Keratinocyte (primary cell): ENCODE measurements around the gene DEFB116. TPM values are rescaled to one million over a fixed set of nuclear protein-coding genes. Genes with fewer than 3 reads are reported as not detected.

Experiments used
- DNase-seq: peaks from one replicate; pipeline ENCODE4 v3.0.0-alpha.2; 2011; ENCODE audit warnings: low read depth, missing footprints, low spot score
- FAIRE-seq: peaks from 2 replicates; lab custom pipeline; 2011; peaks lifted over from hg19 to GRCh38; lab: Jason Lieb, UNC
- H2AFZ ChIP-seq: 2 replicates; pipeline ENCODE4 v1.6.0; 2012; ENCODE audit warnings: low read length, control low read depth, inconsistent platforms; ENCODE audit not compliant: control insufficient read depth
- H3K27ac ChIP-seq: 2 replicates; pipeline ENCODE4 v1.5.1; 2011; ENCODE audit warnings: low read length; ENCODE audit not compliant: control insufficient read depth, insufficient read depth
- H3K27me3 ChIP-seq: 3 replicates; pipeline ENCODE4 v1.6.0; 2011; ENCODE audit warnings: low read length; ENCODE audit not compliant: control insufficient read depth, insufficient read depth; ENCODE audit errors: extremely low read depth
- H3K36me3 ChIP-seq, 2 experiments: 2 replicates in 1 of 2; 3 replicates in 1 of 2; pipeline ENCODE4 v1.5.1; 2011; ENCODE audit warnings: low read length in 2 of 2, mild to moderate bottlenecking in 1 of 2; ENCODE audit not compliant: control insufficient read depth in 2 of 2, insufficient read depth in 2 of 2; ENCODE audit errors: extremely low read depth in 1 of 2
- H3K4me1 ChIP-seq: 3 replicates; pipeline ENCODE4 v1.5.1; 2011; ENCODE audit warnings: low read length; ENCODE audit not compliant: control insufficient read depth, insufficient read depth; ENCODE audit errors: extremely low read depth
- H3K4me2 ChIP-seq: 3 replicates; pipeline ENCODE4 v1.6.0; 2011; ENCODE audit warnings: low read depth, low read length; ENCODE audit not compliant: control insufficient read depth, insufficient read depth; ENCODE audit errors: extremely low read depth
- H3K4me3 ChIP-seq, 3 experiments: fragments of 200-600 bp in 1 of 3; sonication (generic) in 1 of 3; 2 replicates in 2 of 3; 3 replicates in 1 of 3; pipeline ENCODE4 v1.5.1; 2011 to 2016; ENCODE audit warnings: low read length in 3 of 3, mild to moderate bottlenecking in 3 of 3, control low read depth in 2 of 3, inconsistent platforms in 1 of 3, low read depth in 1 of 3, mixed read lengths in 1 of 3, mixed run types in 1 of 3, moderate library complexity in 1 of 3; ENCODE audit not compliant: control insufficient read depth in 2 of 3, insufficient read depth in 2 of 3; ENCODE audit errors: extremely low read depth in 1 of 3
- H3K79me2 ChIP-seq: 2 replicates; pipeline ENCODE4 v1.6.0; 2012; ENCODE audit warnings: low read length; ENCODE audit not compliant: control insufficient read depth, insufficient read depth
- H3K9ac ChIP-seq: 3 replicates; pipeline ENCODE4 v1.6.0; 2011; ENCODE audit warnings: low read length; ENCODE audit not compliant: control insufficient read depth, insufficient read depth; ENCODE audit errors: extremely low read depth
- H3K9me1 ChIP-seq: 3 replicates; pipeline ENCODE4 v1.6.0; 2011; ENCODE audit warnings: low read length; ENCODE audit not compliant: control insufficient read depth, insufficient read depth; ENCODE audit errors: extremely low read depth
- H3K9me3 ChIP-seq: 2 replicates; pipeline ENCODE4 v1.5.1; 2012; ENCODE audit warnings: low read depth, low read length; ENCODE audit not compliant: control insufficient read depth
- H4K20me1 ChIP-seq: 3 replicates; pipeline ENCODE4 v1.6.0; 2011; ENCODE audit warnings: low read length; ENCODE audit not compliant: control insufficient read depth, insufficient read depth; ENCODE audit errors: extremely low read depth
- CTCF ChIP-seq, 3 experiments: IDR thresholded peaks in 1 of 3; conservative IDR thresholded peaks in 1 of 3; optimal IDR thresholded peaks in 1 of 3; 2 replicates in 2 of 3; 3 replicates in 1 of 3; pipeline versions ENCODE3 to v1.5.1; 2011; ENCODE audit warnings: low read length in 3 of 3, mild to moderate bottlenecking in 3 of 3, moderate library complexity in 2 of 3, control low read depth in 1 of 3, inconsistent platforms in 1 of 3; ENCODE audit not compliant: insufficient read depth in 2 of 3; ENCODE audit errors: extremely low read depth in 1 of 3
- EZH2 ChIP-seq: IDR thresholded peaks from one replicate; pipeline ENCODE4 v1.6.1; 2012; ENCODE audit warnings: inconsistent platforms, mild to moderate bottlenecking, low read length, moderate library complexity
- dilution Hi-C: fragments of 300-500 bp; cut with MboI; formaldehyde crosslinking; loops from one replicate; pipeline ENCODE4 v1.7.0; 2020; ENCODE audit warnings: low sequenced_read_pairs; ENCODE audit not compliant: extremely low pct_ligation_motif_present
- polyA minus RNA-seq, 3 experiments: library from RNA; depleted of rRNA, polyadenylated mRNA; stranded (reverse); fragments of >200 nt; gene quantifications; 1 replicate in 1 of 3; 2 replicates in 1 of 3; 3 replicates in 1 of 3; pipeline ENCODE4 v1.2.3, GENCODE V29; 2011
- polyA plus RNA-seq, 5 experiments: library from polyadenylated mRNA; depleted of rRNA in 3 of 5; stranded (reverse) in 3 of 5; stranded (forward) in 1 of 5; unstranded in 1 of 5; fragments of >200 nt; gene quantifications; 1 replicate in 1 of 5; 2 replicates in 3 of 5; 3 replicates in 1 of 5; pipeline versions ENCODE4 v1.2.1 to v1.2.3, GENCODE V29; 2011 to 2012; ENCODE audit warnings: missing spikeins in 2 of 5, low read depth in 1 of 5, low replicate concordance in 1 of 5

Gene DEFB116
- polyA plus RNA-seq (not detected in 3 replicates), polyA minus RNA-seq (not detected in 3 replicates)
- polyA plus RNA-seq (2011; ENCODE audit: low read depth), result not detected
- not detected in 2 replicates for polyA plus RNA-seq (2011; cell fraction: cytosol; rRNA removed)
- not detected in 2 replicates for polyA plus RNA-seq (2011; cell fraction: nucleus; rRNA removed)
- polyA plus RNA-seq (2012; ENCODE audit: low replicate concordance), result not detected in 2 replicates
- polyA minus RNA-seq (2011; cell fraction: cytosol; rRNA and poly(A)+ RNA removed), result not detected
- not detected in 2 replicates for polyA minus RNA-seq (2011; cell fraction: nucleus; rRNA and poly(A)+ RNA removed)

- Histone ChIP-seq H3K9me1 (no peaks in the 10 kb centered on the region), H3K4me1 (no peaks in the 10 kb centered on the region), H3K36me3 (no peaks in the 10 kb centered on the region), H3K79me2 (no peaks in the 10 kb centered on the region), H3K9ac (no peak within 1 kb of the TSS), H3K4me2 (no peak within 1 kb of the TSS), H3K27me3 (no peaks in the 10 kb centered on the region), H3K27ac (no peak within 1 kb of the TSS), H4K20me1 (no peaks in the 10 kb centered on the region), H3K9me3 (no peaks in the 10 kb centered on the region), H2AFZ (no peak within 1 kb of the TSS), H3K4me3 (no peak within 1 kb of the TSS)
- TF ChIP-seq CTCF (optimal IDR thresholded peaks at IDR 0.05 in 1 of 3, IDR thresholded peaks at IDR 0.05 in 1 of 3, conservative IDR thresholded peaks at IDR 0.05 in 1 of 3; ENCODE audit: extremely low read depth in 1 of 3, insufficient read depth in 2 of 3, low read length in 3 of 3), result no peak
- TF ChIP-seq EZH2, result no peak
- FAIRE-seq (no peak), DNase-seq (no peak)
- dilution Hi-C loops, result no loop called here
These were observed at the start of gene DEFB116 for GRCh38 chr20:31308535-31309162. TSS of gene DEFB116 (minus strand) at chr20:31308585. CDS start at chr20:31308585, 0 bp downstream.

GRCh38 chr20:31355981-31356380, 47.6 kb upstream of the DEFB116 start:
- no peak for FAIRE-seq

More at GRCh38 chr20:31355981-31356380, 47.6 kb upstream of the DEFB116 start:
- TF ChIP-seq EZH2, result no peak
- no peak for TF ChIP-seq CTCF (optimal IDR thresholded peaks at IDR 0.05 in 1 of 3, IDR thresholded peaks at IDR 0.05 in 1 of 3, conservative IDR thresholded peaks at IDR 0.05 in 1 of 3; ENCODE audit: extremely low read depth in 1 of 3, insufficient read depth in 2 of 3, low read length in 3 of 3)
- Histone ChIP-seq H3K9me3 (no peaks in the 10 kb centered on the region), H3K4me2 (no peak overlapping the region), H3K27ac (no peak overlapping the region), H4K20me1 (no peaks in the 10 kb centered on the region), H3K4me3 (no peak overlapping the region), H3K79me2 (no peaks in the 10 kb centered on the region), H3K4me1 (no peaks in the 10 kb centered on the region), H3K27me3 (no peaks in the 10 kb centered on the region), H3K36me3 (no peaks in the 10 kb centered on the region), H3K9ac (no peak overlapping the region), H2AFZ (no peak overlapping the region), H3K9me1 (no peaks in the 10 kb centered on the region)
- dilution Hi-C loops, result no loop called here
- no peak for DNase-seq
